GM18498 (cell line): ENCODE measurements around the gene PPP3CA.

Experiments used
- ATAC-seq: cut with Tn5 transposase; IDR thresholded peaks from one replicate; pipeline ENCODE4 v1.9.1; 2021; ENCODE audit warnings: mild to moderate bottlenecking, moderate library complexity; ENCODE audit not compliant: unreplicated experiment

Gene PPP3CA

DNA sequence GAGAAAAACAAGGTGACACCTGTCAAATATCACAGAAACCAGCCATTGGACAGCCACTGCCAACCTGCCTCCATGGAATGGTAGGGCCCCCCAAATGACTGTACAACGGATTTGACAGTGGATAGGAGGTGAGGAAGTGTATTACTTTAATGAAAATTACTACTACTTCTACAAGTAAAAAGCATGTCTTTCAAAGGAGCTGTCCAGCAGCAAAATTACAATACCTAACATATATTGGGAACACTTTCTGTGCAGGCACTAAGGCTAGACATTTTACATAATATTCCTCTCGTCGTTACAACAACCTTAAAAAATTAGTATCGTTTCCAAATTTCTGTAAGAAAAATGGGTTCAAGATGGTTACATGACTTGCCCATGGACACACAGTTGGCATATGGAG is 14.9 kb downstream of the PPP3CA start:
- ATAC-seq, result no peak

DNA sequence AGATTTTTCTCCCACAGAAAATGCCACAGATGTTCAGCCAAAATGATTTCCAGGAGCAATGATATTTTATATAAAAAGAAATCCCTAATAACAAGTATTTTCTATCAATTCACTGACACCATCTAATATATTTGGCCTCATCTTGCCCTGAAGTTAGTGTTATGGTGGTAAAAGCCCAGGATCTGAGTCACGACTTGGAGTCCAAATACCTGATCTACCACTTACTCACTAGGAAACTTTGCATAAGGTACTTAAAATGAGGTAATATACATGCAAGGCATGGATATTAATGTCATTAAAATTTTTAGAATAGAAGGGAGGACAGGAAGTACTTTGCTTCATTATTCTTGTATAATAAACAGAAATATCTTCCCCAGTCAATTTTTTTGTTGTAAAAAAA is 16.3 kb downstream of the PPP3CA start:
- no peak for ATAC-seq

DNA sequence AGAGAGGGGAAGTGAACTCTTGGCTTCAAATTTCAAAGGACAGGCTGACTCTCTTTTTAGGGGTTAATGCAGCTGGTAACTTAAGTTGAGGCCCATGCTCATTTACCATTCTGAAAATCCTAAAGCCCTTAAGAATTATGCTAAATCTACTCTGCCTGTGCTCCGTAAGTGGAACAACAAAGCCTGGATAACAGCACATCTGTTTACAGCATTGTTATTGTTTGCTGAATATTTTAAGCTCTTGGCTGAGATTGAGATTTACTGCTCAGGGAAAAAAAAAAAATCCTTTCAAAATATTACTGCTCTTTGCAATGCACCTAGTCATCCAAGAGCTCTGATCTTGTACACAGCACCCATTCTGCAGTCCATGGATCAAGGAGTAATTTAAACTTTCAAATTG is 17.7 kb downstream of the PPP3CA start:
- no peak for ATAC-seq

DNA sequence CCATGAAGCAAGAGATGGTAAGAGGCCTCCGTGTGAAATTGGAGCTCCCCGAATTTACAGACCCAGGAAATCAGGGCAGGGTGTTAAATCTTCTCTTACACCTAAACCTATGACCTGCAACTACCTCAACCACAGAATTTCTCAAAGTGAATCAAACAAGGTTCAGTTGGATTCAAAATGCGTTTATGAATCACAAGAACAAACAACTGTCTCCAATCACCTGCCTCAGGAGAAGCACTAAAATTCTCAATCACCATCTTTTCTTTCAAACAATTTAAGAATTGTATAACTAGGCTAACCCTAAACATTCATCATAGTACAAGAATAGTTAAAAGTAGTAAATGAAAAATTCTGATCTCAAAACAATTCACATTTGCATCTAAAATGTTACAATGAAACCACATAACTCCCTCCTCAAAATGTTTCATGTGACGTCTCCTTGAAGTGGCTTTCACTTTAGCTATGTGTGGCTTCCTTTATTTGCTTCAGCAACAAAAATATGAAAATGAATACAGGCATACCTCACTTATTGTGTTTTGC is 19.2 kb downstream of the PPP3CA start:
- ATAC-seq, result peak; percentile 94

DNA sequence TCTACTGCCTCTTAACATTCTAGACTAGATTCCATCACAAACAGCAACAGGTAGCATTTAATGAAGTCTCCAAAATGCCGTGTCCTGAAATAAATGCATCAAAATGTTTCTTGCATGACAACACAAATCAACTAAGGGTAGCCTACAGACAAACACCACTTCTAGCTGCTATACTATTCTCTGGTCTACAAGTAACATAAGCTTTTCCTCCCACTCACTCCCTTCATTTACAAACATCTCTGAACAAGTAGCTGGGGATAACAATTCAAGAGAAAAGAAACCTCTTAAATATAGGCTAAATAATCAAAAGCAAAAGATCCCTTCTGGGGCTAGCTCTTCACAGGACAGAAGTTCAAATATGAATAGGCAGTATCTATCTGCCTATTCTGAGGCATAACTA is 20.8 kb downstream of the PPP3CA start:
- no peak for ATAC-seq

DNA sequence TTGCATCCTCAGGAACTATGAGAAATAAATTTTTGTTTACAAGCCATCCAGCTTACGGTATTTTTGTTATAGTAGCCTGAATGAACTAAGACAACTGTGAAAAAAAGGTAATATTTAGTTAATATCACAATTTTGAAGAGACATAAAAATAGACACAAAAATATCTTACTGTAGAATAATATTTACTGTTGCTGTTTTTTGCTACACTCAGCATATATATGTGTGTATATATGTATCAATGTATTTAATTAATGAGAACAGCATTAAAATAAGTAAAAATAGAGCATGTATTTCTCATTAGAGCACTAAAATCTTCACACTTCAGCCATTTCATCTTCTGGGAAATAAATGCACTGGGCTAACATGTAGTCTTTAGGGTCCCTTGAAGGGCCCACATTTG is 24.6 kb downstream of the PPP3CA start:
- no peak for ATAC-seq

DNA sequence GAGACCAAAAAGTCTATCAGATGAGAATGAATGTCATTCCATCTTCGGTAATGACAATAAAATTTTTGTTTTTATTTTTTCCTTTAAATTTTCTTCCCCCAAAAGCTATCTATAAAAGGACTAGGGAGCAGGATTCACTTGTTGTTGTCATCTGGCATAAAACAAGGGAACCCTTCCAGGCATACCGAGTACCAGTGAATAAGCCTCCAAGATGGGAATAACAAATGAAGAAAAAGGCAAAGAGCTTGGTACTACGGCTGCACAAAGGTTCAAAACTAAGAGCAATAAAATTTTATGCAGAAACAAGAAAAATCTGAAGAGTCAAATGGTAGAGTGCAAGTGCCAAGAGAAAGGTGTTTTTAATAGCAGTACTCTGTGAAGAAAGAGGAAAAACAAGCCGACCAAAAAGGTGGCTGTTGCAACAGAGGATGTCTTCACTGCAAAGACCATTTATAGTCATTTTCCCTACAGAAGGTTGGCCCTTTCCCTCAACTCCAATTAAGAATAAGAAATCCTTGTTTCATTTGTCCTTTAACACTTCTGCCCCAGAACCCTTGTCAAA is 25.8 kb downstream of the PPP3CA start:
- no peak for ATAC-seq

DNA sequence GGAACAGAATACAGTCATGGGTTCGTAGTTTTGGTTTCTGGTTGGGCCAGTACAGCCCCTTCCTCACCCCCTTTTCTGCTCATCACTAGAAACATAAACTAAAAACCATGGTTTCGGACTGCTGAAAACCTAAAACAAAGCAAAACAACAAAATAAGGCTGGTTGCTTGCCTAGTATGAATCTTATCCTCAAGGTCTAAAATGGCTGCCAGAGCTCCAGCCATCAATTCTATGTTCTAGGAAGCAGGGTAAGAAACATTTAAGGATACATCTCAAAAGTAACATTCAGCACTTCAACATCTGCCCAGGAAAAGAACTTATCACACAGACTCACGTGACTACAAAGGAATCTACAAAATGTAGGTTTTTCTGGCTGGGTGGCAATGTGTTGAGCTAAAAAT is 31.5 kb downstream of the PPP3CA start:
- ATAC-seq, result no peak

DNA sequence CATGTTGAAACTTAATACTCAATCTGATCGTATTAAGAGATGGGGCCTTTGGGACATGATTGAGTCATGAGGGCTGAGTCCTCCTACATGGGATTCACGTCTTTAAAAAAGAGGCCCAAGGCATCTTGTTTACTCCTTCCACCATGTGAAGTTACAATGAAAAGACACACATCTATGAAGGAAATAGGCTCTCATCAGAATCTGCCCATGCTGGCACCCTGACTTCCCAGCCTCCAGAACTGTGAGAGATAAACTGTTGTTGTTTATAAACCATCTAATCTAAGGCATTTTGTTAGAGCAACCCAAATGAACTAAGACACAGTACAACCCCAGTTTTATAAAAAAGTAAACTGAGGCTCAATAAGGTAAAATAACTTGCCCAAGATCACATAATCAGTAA is 32.3 kb downstream of the PPP3CA start:
- ATAC-seq, result no peak

DNA sequence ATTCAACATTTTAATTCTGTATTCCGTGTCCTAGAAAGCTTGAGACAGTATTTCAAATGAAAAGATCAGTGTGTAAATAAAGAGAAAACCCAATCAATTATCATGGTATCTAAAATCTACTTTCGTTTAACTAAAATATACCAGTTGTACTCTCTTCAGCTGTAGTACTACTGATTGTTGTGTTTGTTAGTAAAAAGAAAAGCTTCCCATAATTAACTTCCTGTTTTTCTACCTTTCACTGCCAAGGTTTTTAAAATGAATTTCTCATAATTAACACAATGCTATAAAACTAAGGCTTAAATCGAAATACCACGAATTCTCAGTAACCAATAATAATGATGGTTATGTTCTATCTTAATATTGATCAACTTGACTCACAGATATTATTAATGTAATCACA is 37.4 kb downstream of the PPP3CA start:
- no peak for ATAC-seq

DNA sequence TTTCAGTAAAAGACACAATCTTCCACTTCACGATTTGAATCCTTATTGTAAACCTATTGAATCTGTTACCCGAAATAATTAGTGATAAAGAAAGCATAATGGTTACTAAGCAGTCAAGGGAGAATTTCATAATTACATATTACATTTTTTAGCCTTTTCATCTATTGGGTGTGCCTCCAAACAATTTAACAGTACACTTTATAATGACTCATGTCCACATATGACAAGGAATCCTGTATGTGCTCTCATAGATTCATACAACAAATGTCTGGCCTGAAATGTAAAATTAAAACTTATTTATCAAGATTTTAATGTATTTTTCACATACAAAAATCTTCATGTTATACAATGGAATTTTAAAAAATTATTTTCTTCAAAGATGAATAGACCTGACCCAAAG is 39.4 kb downstream of the PPP3CA start:
- no peak for ATAC-seq

DNA sequence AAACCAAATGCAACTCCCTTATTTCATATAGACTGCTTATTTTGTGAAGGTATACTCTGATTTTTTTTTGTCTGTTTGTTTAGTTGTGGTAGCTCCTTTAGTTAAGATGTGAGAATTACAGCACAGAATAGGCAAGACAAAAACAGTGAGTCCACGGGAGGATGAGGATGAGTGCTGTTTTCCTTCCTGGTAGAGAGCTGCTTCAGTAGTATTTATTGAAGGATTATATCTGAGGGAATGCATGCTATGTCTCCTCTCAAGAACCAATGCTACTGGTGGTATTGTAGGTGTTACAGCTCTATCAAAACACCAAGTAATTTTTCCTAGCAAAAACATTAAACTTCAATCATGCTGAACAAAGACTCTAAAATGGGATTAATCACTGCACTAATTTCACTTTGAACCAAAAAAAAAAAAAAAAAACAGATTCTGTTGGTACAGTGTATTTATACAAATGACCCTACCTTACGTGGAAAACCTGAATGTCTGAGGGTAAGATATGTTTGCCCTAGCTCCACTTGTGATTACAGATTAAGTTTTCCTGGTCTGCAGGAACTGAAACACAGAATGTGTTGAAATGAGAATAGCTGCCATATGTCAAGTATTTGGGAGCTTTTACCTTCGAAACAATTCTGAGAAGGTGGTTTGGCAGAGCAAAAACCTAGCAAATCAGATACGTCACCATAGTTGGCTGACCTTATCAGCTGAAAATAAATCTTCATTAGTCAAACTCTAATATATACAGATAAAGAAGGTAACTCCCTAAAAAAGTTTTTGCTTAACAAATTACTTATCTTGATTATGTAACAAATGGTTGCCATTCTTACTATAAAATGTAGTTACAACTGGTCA is 40.3 kb downstream of the PPP3CA start:
- peak; percentile 11 for ATAC-seq

DNA sequence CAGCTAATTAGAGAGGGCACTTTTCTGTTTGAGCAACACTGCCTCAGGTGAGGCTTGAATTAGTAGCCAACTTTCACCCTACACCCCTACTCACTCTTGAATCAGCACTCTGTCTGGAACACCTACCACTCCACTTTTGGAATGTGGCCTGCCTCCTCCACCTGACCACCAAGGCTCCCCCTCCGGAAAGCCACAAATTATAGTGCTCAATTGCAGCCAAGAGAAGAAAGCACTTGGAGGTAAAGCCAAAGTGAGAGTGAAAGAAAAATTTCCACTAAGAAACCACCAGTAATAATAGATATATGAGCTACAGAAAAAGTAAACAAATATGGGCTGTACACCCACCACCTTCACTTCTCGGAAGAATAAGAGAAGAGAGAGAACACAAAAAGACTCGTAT is 41.1 kb downstream of the PPP3CA start:
- peak; percentile 75 for ATAC-seq

DNA sequence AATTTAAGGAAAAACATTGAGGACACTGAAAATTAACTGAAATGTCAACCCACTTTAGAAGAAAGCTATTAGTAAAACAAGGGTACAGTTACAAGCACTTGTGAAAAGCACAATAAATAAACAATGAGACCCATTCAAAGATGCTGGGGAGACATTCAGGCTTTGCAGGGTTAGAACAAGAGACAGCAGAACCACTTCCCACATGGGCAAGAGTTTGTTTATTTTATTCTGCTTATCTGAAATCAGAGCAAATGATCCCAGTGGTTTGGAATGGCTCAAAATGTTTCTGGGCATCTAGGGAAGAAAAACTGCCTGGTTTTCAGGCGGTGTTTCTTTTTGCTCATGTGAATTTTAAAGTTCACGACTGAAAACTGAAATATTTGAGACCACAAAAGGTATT is 42.4 kb downstream of the PPP3CA start:
- ATAC-seq, result no peak

DNA sequence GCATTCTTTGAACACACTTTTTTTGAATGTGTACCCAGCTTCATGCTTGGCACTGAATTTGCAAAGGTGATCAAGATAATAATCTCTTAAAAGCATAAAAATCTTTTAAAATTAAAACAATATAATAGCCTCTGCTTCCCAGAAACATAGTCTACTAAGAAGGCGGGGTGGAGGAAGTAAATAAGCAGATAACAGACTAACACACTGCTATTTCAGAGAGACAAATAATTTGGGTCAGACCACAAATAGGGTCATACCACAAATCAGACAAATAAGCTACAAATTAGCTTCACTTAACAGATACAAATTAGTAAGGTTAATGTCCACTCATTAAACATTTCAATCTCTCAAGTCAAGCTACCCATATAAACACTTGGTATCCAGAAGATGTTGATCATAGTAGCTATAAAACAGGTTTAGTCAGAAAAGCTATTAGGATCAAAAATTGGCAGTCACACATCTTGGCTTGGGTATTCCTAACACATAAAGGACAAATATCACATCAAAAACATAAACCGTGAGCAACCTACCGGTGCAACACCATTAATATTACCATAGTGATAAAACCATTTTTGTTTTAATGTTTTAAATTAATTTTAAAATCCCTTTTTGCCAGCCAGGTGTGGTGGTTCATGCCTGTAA is 47.3 kb downstream of the PPP3CA start:
- no peak for ATAC-seq

DNA sequence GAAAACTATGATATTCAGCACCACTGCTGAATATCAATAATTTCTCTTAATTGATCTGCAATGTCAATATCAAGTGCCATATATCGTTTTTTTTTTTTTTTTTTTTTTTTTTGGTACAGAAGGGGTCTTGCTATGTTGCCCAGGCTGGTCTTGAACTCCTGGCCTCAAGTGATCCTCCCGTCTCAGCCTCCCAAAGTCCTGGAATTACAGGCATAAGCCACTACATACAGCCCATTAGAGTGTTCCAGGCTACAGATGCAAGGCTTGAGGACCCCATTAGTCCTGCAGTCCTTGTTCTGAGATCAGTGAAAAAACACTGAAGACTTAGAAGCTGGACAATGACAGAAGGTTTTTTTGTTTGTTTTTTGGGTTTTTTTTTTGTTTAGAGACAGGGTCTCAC is 48.3 kb downstream of the PPP3CA start:
- no peak for ATAC-seq

DNA sequence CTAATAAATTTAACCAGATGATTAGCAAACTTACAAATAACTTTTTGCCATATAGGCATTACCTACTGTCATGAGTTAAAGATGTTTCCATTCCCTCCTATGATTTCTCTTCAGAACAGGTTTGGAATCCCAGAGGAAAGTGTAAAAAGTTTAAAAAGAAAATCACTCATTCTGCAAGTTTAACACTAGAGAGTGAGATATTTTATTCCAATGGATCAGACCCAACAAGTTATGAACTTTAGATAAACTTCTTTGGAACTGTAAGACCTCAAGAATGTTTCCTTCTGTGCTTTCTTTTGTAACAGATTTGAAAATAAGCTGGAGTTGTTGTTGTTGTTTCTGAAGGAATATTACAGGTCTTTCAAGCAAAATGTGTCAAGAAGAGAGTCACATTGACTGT is 51.6 kb downstream of the PPP3CA start:
- ATAC-seq, result no peak

DNA sequence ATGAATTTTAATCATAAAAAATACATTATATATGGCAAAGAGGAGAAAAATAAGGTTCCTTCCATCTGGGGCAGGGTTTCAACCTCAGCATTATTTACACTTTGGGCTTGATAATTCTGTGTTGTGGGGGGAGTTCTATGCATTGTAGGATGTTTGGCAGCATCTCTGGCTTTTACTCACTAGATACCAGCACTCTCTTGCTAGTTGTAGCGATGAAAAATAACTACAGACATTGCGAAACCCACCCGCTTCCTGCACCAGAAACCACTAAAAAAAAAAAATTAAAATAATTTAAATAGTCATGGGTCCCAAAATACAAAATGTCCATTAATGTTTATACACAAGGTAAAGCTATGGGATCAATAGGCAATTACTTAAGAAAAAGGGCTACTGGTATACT is 52.7 kb downstream of the PPP3CA start:
- ATAC-seq, result no peak

DNA sequence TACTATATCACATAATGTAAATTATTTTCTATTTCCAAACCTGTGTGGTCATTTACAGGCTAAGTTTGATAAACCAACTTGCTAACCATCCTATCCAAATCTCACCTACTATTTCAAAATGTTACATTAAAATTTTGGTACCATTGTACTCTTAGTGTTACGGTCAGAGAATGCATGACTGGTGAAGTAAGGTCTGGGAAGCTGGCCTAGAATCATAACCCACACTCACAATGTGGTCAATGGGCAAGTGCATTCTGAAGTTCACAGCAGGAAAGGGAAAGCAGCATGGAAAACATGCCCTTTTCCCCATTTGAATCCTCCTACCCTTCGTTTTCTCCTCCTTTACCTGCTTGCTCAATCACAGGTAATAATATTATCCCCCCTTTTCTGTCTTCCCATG is 54.4 kb downstream of the PPP3CA start:
- ATAC-seq, result no peak

DNA sequence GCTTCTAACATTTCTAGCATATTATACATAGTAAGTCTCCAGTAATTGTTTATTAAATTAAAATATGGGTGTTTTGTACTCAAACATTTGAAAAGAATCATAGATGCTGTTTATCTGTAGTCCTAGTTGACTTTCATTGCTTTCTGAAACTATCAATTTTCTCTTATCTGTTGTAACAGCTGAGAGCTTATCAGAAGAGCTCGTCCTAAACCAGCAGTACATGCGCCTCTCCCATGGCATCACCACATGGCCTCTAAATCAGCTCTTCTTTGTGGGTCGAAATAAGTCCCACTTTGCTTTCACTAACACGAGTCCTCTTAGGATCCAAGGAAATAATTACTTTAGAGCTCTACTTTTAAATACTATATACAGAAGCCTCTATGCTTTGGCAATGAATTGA is 55.1 kb downstream of the PPP3CA start:
- no peak for ATAC-seq

DNA sequence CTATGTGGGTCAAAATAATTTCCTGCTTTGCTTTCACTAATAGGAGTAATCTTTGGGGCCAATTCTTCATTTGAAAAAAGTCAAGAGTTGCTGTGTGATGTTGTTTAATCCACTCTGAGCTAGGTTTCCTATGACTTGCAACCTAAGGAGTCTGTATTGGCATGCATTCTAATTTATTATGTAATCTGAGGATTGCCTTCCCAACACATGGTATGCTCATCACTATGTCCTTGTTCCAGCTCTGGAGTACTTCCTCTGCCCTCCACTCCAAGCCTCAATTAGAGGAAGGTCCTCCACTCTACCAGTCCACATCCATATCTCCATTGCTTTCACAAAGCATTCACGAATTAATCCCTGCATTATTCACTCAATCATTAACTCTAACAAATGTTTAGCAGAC is 56.1 kb downstream of the PPP3CA start:
- no peak for ATAC-seq

DNA sequence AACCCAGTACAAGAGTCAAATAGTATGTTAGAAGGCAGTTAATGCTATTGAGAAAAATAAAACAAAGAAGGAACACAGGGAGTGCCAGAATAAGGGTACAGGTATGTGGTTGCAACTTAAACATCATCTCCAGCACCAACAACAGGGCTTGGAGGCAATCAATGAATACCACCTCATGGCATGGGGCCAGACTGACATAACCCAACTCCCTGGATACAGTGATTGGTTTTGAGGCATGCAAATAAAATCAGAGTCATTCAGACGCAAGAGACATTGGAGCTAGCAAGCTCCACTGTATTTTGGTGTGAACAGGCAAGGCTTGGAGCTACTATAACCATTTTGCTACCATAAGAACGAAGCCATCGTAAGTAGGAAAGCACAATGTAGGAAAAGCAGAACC is 56.7 kb downstream of the PPP3CA start:
- ATAC-seq, result no peak
